IPS DF 6.9 (cell line): ENCODE results near the gene CATSPER4.
"Not testable (repeated sequence)": the region's sequence is repeated elsewhere in the genome, so short reads cannot be mapped to it uniquely, and the experiment has no call there.

Experiments
- DNase-seq: peaks from one replicate; pipeline ENCODE4 v3.0.0-alpha.2; 2013; ENCODE audit warnings: low read depth, low spot score
- H3K27ac ChIP-seq: one replicate; pipeline ENCODE4 v1.5.1; 2013; ENCODE audit warnings: low read length, control low read depth
- H3K27me3 ChIP-seq: 2 replicates; pipeline ENCODE4 v1.6.1; 2013; ENCODE audit warnings: mild to moderate bottlenecking, low read length; ENCODE audit not compliant: control insufficient read depth, insufficient read depth
- H3K36me3 ChIP-seq: 2 replicates; pipeline ENCODE4 v1.6.1; 2013; ENCODE audit warnings: low read length; ENCODE audit not compliant: control insufficient read depth, insufficient read depth
- H3K4me1 ChIP-seq: 2 replicates; pipeline ENCODE4 v1.6.1; 2013; ENCODE audit warnings: low read length; ENCODE audit not compliant: control insufficient read depth, insufficient read depth
- H3K4me3 ChIP-seq: 2 replicates; pipeline ENCODE4 v1.5.1; 2013; ENCODE audit warnings: mild to moderate bottlenecking, low read length
- H3K9me3 ChIP-seq: 2 replicates; pipeline ENCODE4 v1.6.1; 2013; ENCODE audit warnings: low read length, inconsistent platforms; ENCODE audit not compliant: control insufficient read depth, insufficient read depth
- WGBS: extraction: QIAGEN DNeasy Blood & Tissue Kit; methylation state at CpG from one replicate; pipeline ENCODE4 v1.1.7; 2013; ENCODE audit warnings: mixed read lengths, missing lambda C conversion rate; ENCODE audit not compliant: insufficient read length, insufficient coverage; 5-methylcytosine and 5-hydroxymethylcytosine counted together

Gene CATSPER4

DNA sequence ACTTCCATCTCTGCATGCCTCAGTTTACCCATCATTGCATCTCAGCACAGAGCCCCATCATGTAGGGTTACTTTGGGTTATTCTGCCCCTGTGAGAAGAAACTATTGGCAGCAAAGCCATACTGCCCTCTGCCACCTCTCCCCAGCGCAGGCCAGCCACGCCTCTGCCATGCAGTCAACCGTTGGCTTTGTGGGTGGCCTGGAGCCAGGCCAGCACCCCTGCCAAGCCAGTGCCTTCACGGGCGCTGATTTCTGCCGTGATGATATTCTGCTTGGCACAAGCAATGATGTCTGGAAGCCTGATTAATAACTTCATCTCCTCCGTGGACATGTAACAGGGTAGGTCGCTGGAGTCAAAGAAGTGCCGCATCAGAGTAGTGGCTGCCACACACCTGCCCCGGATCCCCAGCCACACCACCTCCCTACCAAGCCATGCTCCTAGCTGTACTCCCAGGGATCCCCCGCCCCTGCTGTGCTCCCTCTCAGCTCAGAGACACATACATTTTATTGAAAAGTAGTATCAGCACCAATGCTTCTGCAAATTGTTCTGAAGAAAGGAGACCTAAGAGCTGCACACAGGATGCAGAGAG, 28.6 kb downstream of the CATSPER4 start:
- Histone ChIP-seq H3K9me3 (no peaks in the 10 kb centered on the region), H3K27ac (no peak overlapping the region), H3K27me3 (no peaks in the 10 kb centered on the region), H3K36me3 (no peaks in the 10 kb centered on the region), H3K4me3 (no peak overlapping the region), H3K4me1 (no peaks in the 10 kb centered on the region)
- no CpG with 5 or more reads among the region's 11 CpGs for WGBS
- DNase-seq, result no peak

DNA sequence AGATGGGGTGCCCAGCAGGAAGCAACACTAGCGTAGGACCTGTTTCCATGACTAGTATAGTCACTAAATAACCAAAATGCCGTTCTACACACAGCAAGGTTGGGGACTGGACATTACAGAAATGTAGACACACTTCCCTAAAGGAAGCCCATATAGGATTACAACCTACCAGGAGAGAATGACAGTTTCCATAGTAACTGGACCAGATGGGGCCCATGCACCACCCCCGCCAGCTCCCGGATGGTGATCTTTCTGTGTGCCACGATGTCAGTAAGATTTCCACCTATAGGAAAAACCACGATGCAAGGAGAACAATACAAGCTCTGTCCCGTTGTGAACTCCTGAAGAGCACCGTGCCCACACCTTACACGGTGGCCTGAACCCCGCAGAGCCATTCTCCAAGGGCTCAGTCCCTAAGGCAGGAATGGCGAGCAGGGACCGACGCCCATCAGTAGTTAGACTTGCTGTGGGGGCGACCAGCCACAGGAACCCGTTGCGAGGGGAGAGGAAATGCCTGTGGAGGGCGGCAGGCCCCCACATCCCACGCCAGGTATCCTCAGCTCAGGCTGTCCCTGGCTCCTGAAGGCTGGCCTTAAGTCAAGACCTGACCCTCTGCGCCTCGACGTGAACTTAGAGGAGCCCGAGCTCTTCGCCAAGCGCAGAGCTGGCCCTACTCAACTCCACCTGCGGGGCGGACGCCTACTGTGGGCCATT, 30.0 kb downstream of the CATSPER4 start:
- DNase-seq, result no peak
- WGBS, result no CpG with 5 or more reads among the region's 27 CpGs

GRCh38 chr1:26221094-26221493, 30.7 kb downstream of the CATSPER4 start:
- no peak overlapping the region for H3K27ac ChIP-seq
- no peaks in the 10 kb centered on the region for H3K4me1 ChIP-seq
- no peaks in the 10 kb centered on the region for H3K36me3 ChIP-seq
- no peak overlapping the region for H3K4me3 ChIP-seq
- no peaks in the 10 kb centered on the region for H3K9me3 ChIP-seq
- H3K27me3 ChIP-seq, result no peaks in the 10 kb centered on the region; the same call in 1 of the 2 replicates
- DNase-seq, result no peak
- no CpG with 5 or more reads among the region's 2 CpGs for WGBS

More for the DNA sequence above, 30.0 kb downstream of the CATSPER4 start:
- Histone ChIP-seq H3K36me3 (no peaks in the 10 kb centered on the region), H3K9me3 (no peaks in the 10 kb centered on the region), H3K4me3 (no peak overlapping the region), H3K27ac (no peak overlapping the region), H3K27me3 (no peaks in the 10 kb centered on the region; the same call in 1 of the 2 replicates), H3K4me1 (no peaks in the 10 kb centered on the region)

DNA sequence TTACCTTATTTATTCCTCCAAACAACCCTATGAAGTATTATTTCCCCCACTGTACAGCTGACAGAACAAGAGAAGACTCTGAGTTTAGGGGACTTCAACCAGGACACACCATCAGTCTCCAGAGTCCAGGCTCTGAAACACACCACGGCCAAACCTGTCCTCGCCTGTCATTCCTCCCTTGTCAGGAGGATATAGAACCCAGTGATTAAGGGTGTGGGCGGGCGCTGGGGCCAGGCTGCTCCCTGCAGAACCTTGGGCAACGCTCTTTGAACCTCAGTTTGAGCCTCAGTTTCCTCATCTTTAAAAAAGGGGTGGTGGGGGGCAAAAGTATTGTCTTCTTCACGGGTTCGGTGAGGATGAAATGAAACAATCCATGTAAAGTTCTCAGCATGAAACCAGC, 34.2 kb downstream of the CATSPER4 start:
- Histone ChIP-seq H3K27ac (no peak overlapping the region), H3K4me1 (0 out of 2 replicates have a peak, but pooled peaks cover 1% of the 10 kb centered on the region), H3K36me3 (no peaks in the 10 kb centered on the region), H3K9me3 (no peaks in the 10 kb centered on the region), H3K4me3 (no peak overlapping the region), H3K27me3 (no peaks in the 10 kb centered on the region; the same call in 1 of the 2 replicates)
- WGBS, result no CpG with 5 or more reads among the region's 7 CpGs
- no peak for DNase-seq

GRCh38 chr1:26225033-26225831, 34.8 kb downstream of the CATSPER4 start:
- Histone ChIP-seq H3K36me3 (no peaks in the 10 kb centered on the region), H3K4me3 (peak overlapping the region; percentile 48; the same call in 1 of the 2 replicates), H3K27me3 (no peaks in the 10 kb centered on the region; the same call in 1 of the 2 replicates), H3K9me3 (no peaks in the 10 kb centered on the region), H3K4me1 (0 out of 2 replicates have a peak, but pooled peaks cover 1% of the 10 kb centered on the region), H3K27ac (no peak overlapping the region)
- WGBS, result no CpG with 5 or more reads among the region's 50 CpGs
- DNase-seq, result no peak

- no CpG with 5 or more reads among the region's 2 CpGs for WGBS
- not testable (repeated sequence) for H3K27me3 ChIP-seq
These were observed 40.3 kb downstream of the CATSPER4 start for GRCh38 chr1:26230682-26231081.

GRCh38 chr1:26233903-26234643, 43.7 kb downstream of the CATSPER4 start, which contains the start of gene CEP85:
CEP85 (plus strand) TSS chr1:26234200; CDS start chr1:26239784, 5,584 bp downstream.
- no peaks in the 10 kb centered on the region for H3K9me3 ChIP-seq
- peak; percentile 99 for DNase-seq
- H3K4me3 ChIP-seq, result peak within 1 kb of the TSS; percentile 64
- no peaks in the 10 kb centered on the region for H3K4me1 ChIP-seq
- H3K36me3 ChIP-seq, result no peaks in the 10 kb centered on the region
- H3K27me3 ChIP-seq, result no peaks in the 10 kb centered on the region
- no CpG with 5 or more reads among the region's 73 CpGs for WGBS
- no peak within 1 kb of the TSS for H3K27ac ChIP-seq

More at GRCh38 chr1:26230682-26231081, 40.3 kb downstream of the CATSPER4 start:
- H3K27ac ChIP-seq, H3K36me3 ChIP-seq, DNase-seq, H3K4me1 ChIP-seq, H3K9me3 ChIP-seq, H3K4me3 ChIP-seq: not testable (repeated sequence)

GRCh38 chr1:26234644-26235370, 44.4 kb downstream of the CATSPER4 start:
- H3K36me3 ChIP-seq, result no peaks in the 10 kb centered on the region
- no peaks in the 10 kb centered on the region for H3K27me3 ChIP-seq
- no peaks in the 10 kb centered on the region for H3K9me3 ChIP-seq
- no peak for DNase-seq
- H3K4me1 ChIP-seq, result no peaks in the 10 kb centered on the region
- no peak overlapping the region for H3K27ac ChIP-seq
- no CpG with 5 or more reads among the region's 30 CpGs for WGBS
- H3K4me3 ChIP-seq, result peak overlapping the region; percentile 64

DNA sequence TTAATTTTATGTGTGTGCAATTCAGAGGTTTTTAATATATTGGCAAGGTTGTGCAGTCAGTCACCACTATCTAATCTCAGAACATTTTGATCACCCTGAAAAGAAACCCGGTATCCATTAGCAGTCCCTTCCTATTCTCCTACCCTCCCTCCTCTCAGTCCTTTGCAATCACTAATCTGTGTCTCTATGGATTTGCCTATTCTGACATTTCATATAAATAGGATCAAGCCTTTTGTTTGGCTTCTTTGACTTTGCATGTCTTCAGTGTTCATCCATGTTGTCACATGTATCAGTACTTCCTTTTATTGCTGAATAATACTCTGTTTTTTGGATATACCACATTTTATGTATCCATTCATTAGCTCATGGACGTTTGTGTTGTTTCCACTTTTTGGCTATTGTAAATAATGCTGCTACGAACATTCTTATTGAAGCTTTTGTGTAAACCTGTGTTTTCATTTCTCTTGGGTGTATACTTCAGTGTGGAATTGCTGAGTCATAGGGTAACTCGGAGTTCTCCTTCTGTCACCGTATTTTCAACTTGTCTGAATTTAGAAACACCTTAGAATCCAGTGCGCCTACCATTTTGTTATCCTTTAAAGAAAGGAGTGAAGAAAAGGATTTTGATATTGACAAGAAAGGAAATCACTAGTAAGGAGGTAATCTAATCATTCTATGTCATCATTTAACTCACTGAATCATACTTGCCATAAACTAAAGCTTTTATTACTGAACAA, 47.0 kb downstream of the CATSPER4 start:
- H3K4me3 ChIP-seq, result no peak overlapping the region
- no peaks in the 10 kb centered on the region for H3K36me3 ChIP-seq
- no peaks in the 10 kb centered on the region for H3K9me3 ChIP-seq
- DNase-seq, result no peak
- H3K27ac ChIP-seq, result no peak overlapping the region
- H3K4me1 ChIP-seq, result no peaks in the 10 kb centered on the region
- H3K27me3 ChIP-seq, result no peaks in the 10 kb centered on the region
- WGBS, result no CpG with 5 or more reads among the region's 6 CpGs
